GM12864 (cell line): Measurements from ENCODE around the gene LBR.
A peak's percentile ranks its signal among the peaks of the same experiment; 100 is the strongest.

Source experiments
- DNase-seq: peaks from one replicate; pipeline ENCODE4 v3.0.0-alpha.2; 2011; ENCODE audit warnings: low read depth
- H3K4me3 ChIP-seq: 2 replicates; pipeline ENCODE4 v1.5.1; 2011; ENCODE audit warnings: mild to moderate bottlenecking, low read depth, low read length, control low read depth
- CTCF ChIP-seq: IDR thresholded peaks from 2 replicates; pipeline ENCODE4 v1.5.1; 2011; ENCODE audit warnings: low read depth, mild to moderate bottlenecking, moderate library complexity, low read length, control low read depth, inconsistent platforms; ENCODE audit errors: missing control alignments

Gene LBR

GRCh38 chr1:225466848-225467192 lies 39.0 kb upstream of the LBR start:
- H3K4me3 ChIP-seq: peak overlapping the region; percentile 76; the same call in 1 of the 2 replicates
- no peak for DNase-seq
- no peak for TF ChIP-seq CTCF

GRCh38 chr1:225465793-225466517 lies 38.1 kb upstream of the LBR start:
- no peak overlapping the region for H3K4me3 ChIP-seq
- TF ChIP-seq CTCF: no peak
- no peak for DNase-seq

GRCh38 chr1:225464851-225465792 lies 37.3 kb upstream of the LBR start:
- TF ChIP-seq CTCF: no peak
- no peak for DNase-seq
- H3K4me3 ChIP-seq: no peak overlapping the region

GRCh38 chr1:225462714-225463574 lies 35.1 kb upstream of the LBR start:
- no peak overlapping the region for H3K4me3 ChIP-seq

GRCh38 chr1:225462429-225462713 lies 34.5 kb upstream of the LBR start:
- TF ChIP-seq CTCF: no peak
- no peak for DNase-seq
- H3K4me3 ChIP-seq: no peak overlapping the region

More at GRCh38 chr1:225462714-225463574, 35.1 kb upstream of the LBR start:
- DNase-seq: no peak
- no peak for TF ChIP-seq CTCF

GRCh38 chr1:225461533-225462428 lies 33.9 kb upstream of the LBR start:
- no peak for DNase-seq
- no peak overlapping the region for H3K4me3 ChIP-seq
- no peak for TF ChIP-seq CTCF
